Measurements from ENCODE around the gene JMJD4.
"Not testable (repeated sequence)": the region's sequence is repeated elsewhere in the genome, so short reads cannot be mapped to it uniquely, and the experiment has no call there.

Gene JMJD4

DNA sequence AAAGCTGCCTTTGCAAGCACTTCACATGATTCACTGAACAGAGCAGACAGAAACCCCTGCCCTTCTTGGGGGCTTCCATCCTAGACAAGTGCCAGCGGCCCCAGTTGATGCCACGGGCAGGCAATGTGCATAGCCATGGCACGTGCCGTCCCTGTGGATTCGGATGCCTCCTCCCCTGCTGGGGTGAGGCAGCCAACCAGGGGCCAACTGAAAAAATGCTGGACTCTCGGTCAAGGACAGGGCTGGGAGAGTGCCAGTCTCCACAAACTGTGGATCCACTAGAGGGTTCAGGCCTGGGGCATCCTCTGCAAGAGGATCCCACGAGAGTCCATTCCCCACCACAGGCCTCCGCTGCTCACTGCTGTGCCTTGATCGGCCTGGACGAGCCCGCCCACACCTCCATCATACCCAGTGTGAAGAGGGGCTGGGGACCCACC lies 3.8 kb downstream of the JMJD4 start:
- no peak for DNase-seq

DNA sequence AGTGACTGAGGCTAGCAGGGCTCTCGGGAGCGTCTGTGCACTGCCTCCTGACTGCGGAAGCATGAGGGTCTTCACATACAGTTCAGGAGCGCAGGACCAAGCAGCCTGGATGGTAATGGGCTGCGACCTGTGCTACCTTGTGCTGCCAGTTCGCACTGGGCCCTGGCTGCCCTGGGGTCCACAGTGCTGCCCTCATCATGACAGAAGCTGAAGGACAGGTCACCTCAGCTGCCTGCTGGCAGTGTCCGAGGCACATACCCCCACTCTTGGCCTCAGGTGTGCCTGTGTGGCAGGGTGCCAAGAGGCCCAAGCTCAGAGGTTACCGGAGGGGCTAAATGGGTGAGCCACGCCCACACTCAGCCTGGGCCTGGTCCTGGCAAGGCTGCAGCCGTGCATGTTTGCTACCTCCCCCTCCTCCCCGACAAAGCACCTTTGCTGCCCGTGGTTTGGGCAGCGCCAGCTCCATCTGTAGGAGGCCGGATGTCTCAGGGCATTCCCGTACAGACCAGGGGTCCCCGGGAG lies 4.4 kb downstream of the JMJD4 start:
- DNase-seq = no peak

DNA sequence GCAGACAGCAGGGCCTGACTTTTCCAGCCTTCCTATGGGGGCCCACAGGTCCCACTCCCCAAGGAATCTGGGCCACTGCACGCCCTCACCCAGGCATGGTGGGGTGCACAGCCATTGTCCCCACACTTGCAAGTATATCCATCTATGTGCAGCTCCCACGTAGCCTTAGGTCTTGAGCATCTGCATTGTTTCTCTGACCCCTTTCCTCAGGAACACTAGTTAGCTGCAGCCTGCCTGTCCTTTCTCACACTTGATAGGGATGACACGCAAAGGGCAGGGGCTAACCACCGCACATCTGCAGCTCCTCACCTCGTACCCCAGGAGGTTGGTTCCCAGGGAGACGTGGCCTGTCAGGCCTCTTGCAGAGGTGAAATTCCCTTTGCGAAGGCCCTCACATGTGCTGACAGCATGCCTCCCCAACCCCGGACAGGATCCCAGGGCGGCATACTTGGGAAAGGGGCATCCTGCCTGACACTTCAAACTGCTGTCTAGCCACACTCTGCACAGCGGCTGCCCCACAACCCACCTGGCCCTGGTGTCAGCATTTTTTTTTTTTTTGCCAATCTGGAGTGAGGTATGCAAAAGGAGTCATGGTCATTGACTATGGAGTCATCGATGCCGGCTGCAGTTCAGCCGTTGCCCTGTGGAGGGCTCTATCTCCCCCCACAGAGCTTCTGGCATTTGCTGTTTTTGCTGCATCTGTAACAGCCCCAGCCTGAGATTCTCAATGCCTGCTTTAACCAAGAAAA lies 5.0 kb downstream of the JMJD4 start:
- DNase-seq = no peak

DNA sequence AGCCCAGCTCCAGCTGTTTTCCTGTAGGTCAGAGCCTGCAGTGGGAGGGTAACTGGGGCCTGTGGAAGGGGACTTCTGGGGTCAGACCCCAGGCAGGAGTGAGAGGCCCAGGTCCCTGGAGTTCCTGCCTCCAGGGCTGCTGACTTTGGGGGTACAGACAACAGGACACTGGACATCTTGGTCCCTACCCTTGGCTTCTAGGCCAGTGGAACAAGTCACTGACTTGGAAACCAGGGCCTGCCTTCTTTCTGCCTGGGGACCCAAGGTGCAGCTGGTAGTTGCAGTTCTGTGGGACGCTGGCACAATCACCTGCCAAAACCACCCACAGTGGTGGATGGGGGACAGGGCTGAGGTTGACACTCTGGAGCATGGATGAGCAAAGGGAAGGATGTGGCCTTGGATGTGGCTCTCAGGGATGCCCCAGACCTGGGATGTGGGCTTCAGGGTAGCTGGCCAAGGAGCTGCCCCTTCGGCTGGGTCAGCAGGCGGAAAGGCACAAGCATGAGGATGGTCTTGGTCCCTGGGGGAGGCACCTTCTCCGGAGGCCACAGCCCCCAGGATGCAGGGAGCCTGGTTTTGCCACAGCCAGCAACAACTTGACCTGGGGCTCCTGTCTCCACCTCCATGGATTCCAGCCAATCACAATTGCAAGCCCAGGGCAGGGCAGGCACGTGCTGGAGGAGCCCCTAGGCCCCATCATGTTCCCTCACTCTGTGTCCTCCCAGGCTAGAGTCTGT lies 5.8 kb downstream of the JMJD4 start:
- no peak for DNase-seq

DNA sequence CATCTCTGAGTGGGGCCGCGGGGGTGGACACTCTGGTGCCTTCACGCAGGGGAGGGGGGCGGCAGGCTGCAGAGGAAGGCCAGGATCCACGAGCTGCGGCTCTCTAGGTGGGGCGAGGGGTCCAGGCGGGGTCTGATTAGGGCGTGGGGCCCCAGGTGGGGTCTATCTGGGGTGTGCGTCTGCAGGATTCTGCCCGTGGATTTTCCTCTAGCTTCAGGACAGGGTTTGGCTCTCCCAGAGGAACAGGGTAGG lies 6.3 kb downstream of the JMJD4 start:
- DNase-seq = no peak

DNA sequence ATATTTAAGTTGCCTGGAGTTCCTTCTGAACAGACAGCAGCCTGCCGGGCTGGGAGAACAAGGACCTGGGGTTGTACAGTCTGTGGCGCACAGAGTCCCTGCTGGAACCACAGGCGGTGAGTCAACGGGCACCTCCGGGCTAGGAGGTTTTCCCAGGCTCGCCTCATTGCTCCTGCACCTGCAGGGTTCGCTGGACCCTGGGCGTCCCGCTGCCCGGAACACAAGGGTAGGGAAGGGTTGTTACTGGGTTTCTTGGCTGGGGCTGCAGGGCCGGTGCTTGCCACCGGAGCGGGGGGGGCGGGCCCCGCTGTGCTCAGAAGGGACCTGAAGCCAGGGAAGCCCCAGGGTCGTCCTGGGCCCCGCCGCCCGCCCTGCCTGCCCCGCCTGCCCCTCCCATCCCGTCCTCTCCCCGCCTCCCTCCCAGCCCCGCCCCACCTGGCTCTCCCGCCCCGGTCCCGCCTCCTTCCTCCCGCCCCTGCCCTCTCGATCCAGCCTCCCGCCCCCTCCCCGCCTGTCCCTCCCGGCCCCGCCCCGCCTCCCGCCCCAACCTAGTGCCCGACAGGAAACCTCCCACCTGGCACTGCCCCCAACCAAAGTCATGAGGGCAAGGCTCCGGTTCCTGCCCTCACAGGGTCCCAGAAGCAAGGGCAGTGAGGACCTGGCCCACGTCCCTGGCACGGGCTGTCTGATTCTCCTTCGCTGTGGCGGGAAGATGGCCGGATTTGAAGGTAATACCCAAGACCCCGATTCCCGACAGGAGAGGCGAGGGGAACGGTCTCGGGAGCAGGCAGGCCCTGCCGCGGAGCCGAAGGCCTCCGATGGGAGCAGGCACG lies 6.8 kb downstream of the JMJD4 start:
- DNase-seq = peak; percentile 67

DNA sequence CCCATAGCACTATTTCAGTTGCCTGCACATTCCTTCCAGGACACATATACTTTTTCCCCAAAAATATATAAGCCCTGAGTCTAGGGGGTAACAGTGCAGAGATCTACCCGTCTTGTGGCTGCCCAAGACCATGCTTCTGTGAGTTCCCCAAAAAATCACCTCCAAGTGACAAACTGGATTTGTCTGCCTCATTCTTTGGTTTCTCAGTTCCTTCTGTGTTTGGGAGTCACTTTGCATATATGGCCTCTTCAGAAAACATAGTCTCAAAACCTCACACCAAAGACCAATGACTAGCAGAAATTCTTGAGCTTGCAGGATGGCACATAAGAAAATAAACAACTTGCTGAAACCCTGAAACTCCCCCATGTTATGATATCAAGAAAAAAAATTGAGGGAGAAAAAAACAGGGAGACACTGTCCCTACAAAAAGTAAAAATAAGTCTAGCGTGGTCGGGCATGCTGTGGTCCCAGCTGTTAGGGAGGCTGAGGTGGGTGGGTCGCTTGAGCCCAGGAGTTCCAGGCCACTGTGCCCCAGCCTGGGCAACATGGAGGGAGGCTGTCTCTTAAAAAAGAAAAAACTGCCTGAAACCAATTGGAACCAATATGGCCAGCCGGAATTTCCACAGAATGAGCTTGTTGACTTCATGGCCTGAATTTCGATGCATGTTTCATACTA lies 8.0 kb downstream of the JMJD4 start:
- DNase-seq = no peak

DNA sequence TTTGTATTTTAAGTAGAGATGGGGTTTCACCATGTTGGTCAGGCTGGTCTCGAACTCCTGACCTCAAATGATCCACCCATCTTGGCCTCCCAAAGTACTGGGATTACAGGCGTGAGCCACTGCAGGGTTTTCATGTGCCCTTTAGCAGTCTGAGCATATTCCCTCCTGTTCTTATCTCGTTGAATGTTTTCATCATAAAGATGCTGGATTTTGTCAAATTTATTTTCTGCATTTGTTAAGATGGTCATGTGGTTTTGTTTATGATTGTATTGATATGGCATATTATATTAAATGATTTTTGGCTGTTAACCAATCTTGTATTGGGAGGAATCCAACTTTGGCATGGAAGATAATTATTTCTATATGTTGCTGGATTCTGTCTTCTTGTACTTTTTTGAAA lies 8.8 kb downstream of the JMJD4 start:
- no peak for DNase-seq

DNA sequence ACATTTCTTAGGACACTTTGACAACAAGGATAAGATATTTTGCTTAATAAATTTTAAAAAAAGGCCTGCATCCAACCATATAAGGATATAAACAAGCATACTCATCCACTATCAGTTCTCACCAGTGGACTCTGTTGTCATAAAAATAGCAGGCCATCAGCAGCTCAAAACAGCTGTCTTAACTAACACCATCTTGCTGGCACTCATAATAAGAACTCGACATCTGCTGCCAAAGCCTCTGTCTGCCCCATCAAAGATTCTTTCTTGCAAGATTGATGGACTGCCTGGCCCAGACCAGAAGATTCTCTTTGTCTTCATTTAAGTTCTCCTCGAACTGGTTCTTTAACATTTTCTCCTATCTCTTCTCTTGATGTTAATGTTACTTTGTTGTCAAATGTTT lies 10.1 kb downstream of the JMJD4 start:
- DNase-seq = no peak

DNA sequence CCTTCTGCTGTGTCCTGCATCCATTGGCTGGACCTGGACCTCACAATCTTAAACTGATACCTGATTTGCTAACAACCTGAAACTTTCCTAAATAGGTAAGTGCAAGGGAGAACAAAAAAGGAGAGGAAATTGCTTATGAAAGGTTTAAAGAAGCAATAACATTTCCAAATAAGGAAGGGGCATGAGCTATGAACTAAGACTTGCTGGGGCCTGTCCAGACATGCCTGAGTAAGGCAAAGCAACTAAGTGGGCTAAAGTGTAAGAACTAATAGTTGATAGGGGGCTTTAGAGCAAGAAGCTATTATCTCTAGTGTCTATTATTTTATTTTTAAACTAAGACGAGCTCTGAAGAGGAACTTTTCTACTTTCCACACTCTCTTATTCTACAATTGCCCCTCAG lies 11.6 kb downstream of the JMJD4 start:
- no peak for DNase-seq

DNA sequence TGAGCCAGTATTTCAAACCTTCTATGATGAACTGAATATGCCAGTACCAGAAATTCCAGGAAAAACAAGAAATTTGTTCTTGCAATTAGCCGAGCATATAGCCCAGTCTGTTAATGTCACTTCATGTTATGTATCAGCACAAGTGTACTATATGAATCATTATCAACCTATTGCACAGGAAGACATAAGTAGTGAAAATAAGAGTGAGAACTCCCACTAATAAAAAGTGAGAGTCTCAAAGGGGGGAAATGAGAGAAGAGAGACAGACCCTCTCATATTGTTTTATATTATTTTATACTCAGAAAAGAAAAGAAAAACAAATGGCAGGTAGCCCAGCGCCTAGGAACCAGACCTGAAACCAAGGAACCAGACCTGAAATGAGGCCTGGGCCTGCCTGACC lies 16.2 kb downstream of the JMJD4 start:
- DNase-seq = no peak

DNA sequence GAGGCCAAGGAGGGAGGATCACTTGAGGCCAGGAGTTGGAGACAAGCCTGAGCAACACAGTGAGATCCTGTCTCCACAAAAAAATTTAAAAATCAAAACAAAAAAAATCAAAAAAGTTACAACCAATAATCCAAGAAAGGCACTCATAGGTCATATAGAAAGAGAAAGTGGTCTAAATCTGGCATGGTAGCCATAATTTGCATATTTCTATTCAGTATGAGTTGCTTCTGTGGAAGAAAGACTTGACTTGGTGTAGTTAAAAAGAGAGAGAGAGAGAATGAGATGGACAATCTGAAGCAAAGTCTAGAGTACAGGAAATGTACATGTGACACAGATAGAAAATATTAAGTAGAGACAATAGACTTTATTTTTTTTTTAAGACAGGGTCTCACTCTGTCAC lies 22.5 kb downstream of the JMJD4 start:
- no peak for DNase-seq

DNA sequence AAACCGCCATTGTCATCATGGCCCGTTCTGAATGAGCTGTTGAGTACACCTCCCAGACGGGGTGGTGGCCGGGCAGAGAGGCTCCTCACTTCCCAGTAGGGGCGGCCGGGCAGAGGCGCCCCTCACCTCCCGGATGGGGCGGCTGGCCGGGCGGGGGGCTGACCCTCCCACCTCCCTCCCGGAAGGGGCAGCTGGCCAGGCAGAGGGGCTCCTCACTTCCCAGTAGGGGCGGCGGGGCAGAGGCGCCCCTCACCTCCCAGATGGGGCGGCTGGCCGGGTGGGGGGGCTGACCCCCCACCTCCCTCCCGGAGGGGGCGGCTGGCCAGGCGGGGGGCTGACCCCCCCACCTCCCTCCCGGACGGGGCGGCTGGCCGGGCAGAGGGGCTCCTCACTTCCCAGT lies 24.6 kb downstream of the JMJD4 start:
- not testable (repeated sequence) for DNase-seq

DNA sequence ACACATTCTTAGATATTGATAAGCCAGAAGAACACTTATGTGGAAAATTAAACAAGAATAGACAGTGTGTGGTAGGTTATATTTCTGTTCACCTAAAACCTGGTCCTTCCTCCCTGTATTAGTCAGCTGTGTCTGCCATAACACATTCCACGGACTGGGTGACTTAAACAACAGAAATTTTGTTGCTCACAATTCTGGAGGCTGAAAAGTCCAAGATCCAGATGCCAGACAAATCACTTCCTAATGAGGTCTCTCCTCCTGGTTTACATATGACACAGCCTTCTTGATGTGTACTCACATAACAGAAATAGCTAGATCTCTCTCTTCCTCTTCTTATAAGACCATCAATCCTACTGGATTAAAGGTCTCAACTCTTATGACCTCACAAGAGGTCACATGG lies 25.7 kb downstream of the JMJD4 start:
- DNase-seq = no peak

DNA sequence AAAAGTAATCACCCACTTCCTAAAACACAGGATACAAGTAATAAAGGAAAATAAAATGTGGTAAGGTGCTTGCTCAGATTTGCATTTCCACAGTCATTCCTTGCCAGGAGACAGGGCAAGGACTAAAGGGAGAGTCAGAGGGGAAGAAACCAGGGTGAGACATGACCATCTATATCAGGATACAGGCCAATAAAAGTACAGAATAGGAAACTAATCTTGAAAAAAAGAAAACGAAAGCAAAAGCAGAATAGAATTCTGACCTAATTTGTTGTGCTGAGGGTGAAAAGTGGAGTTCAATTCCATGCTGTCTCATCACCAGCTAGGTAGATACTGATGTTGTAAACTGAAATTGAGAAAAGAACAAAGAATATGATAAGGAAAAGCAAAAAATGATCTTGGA lies 27.3 kb downstream of the JMJD4 start:
- no peak for DNase-seq

DNA sequence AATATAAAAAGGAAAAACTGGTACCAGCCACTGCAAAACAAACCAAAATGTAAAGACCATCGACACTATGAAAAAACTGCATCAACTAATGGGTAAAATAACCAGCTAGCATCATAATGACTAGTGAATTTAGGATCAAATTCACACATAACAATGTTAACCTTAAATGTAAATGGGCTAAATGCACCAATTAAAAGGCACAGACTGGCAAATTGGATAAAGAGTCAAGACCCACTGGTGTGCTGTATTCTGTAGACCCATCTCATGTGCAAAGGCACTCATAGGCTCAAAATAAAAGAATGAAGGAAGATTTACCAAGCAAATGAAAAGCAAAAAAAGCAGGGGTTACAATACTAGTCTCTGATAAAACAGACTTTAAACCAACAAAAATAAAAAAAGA lies 33.5 kb downstream of the JMJD4 start:
- not testable (repeated sequence) for DNase-seq

DNA sequence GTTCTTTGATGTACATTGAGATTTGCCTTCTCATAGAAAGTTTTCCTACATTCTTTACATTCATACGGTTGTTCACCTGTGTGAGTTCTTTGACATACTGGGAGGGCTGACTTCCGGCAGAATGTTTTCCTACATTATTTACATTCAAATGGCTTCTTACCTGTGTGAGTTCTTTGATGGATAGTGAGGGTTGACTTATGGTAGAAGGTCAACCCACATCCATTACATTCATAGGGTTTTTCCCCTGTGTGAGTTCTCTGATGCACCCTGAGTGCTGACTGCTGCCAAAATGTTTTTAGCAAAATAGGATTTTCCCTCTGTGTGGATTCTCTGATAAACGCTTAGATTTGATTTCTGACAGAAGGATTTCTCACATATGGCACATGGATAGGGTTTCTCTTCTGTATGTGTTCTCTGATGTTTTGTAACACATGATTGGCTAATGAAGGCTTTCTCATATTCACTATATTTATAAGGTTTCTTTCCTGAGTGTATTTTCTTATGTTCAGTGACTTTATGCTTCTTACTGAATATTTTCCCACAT lies 37.7 kb downstream of the JMJD4 start:
- DNase-seq = no peak

DNA sequence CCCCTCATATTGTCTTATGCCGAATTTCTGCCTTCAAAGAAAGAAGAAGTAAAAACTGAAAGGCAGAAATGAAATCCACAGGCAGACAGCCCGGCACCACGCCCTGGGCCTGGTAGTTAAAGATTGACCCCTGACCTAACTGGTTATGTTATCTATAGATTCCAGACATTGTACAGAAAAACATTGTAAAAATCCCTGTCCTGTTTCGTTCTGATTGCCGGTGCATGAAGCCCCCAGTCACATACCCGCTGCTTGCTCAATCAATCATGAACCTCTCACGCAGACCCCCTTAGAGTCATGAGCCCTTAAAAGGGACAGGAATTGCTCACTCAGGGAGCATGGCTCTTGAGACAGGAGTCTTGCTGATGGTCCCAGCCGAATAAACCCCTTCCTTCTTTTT lies 49.3 kb downstream of the JMJD4 start:
- no peak for DNase-seq
